Peyer's patch (tissue), 4 donors: ENCODE data around the gene A2M.

Experiments used
- POLR2A ChIP-seq, 2 donors: fragments of 450-650 bp; IDR thresholded peaks; one replicate each; pipeline ENCODE4 v1.5.1; 2017; ENCODE audit warnings: antibody characterized with exemption in 2 of 2, mild to moderate bottlenecking in 2 of 2, moderate library complexity in 2 of 2
- TF ChIP-seq, protein P1 (sequence below), 6 experiments: fragments of 450-650 bp in 4 of 6; fragments of 200-600 bp in 2 of 6; sonication (generic) in 1 of 6; IDR thresholded peaks; one replicate each; pipeline ENCODE4 v1.5.1; 2017 to 2019; ENCODE audit warnings: antibody characterized with exemption in 6 of 6, mild to moderate bottlenecking in 3 of 6, moderate library complexity in 1 of 6

DNA sequence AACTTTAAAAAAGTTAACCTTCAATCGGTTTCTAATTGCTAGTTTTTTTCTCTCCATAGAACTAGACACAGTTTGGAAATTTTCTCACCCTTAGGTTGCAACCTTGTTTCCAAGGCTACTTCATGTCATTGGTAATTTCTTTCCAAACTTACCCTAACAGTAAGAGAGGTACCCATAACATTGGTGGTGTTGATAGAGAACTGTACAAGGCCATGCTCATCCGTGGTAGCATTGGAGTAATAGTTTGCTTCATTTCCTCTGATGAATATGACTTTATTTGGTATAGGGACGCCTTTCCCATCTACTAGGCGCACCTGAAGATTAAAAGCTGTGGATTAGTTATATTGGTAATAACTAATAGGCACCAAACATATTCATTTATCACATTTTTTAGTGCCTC, 11.6 kb downstream of the A2M start:
- TF ChIP-seq, protein P1, sequence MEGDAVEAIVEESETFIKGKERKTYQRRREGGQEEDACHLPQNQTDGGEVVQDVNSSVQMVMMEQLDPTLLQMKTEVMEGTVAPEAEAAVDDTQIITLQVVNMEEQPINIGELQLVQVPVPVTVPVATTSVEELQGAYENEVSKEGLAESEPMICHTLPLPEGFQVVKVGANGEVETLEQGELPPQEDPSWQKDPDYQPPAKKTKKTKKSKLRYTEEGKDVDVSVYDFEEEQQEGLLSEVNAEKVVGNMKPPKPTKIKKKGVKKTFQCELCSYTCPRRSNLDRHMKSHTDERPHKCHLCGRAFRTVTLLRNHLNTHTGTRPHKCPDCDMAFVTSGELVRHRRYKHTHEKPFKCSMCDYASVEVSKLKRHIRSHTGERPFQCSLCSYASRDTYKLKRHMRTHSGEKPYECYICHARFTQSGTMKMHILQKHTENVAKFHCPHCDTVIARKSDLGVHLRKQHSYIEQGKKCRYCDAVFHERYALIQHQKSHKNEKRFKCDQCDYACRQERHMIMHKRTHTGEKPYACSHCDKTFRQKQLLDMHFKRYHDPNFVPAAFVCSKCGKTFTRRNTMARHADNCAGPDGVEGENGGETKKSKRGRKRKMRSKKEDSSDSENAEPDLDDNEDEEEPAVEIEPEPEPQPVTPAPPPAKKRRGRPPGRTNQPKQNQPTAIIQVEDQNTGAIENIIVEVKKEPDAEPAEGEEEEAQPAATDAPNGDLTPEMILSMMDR (IDR thresholded peaks at IDR 0.05) = no peak
- TF ChIP-seq POLR2A (IDR thresholded peaks at IDR 0.05) = no peak
